WTC11 (cell line): Measurements from ENCODE around the gene AFF2. TPM values are rescaled to one million over a fixed set of nuclear protein-coding genes. Genes with fewer than 3 reads are reported as not detected.

Experiments used
- ATAC-seq: fragments of 200-7000 bp; cut with Tn5 transposase; 2 replicates; pipeline ENCODE4 v1.10.0; 2021; ENCODE audit warnings: mild to moderate bottlenecking, moderate library complexity
- CTCF ChIA-PET: fragments of 300-600 bp; sonication (Branson Sonifier 250); formaldehyde crosslinking; loops from one replicate; lab custom pipeline; 2021; ENCODE audit warnings: antibody characterized with exemption; lab: Charles Lee
- POLR2A ChIA-PET: fragments of 350-600 bp; sonication (Branson Sonifier 250); formaldehyde crosslinking; loops from one replicate; lab custom pipeline; 2021; ENCODE audit warnings: antibody characterized with exemption; lab: Charles Lee
- DNase-seq: peaks from one replicate; pipeline ENCODE4 v3.0.0; 2021; ENCODE audit warnings: low spot score
- H3K27ac Mint-ChIP-seq: 2 replicates; pipeline ENCODE4 v1.8.0; 2021; ENCODE audit warnings: mixed read lengths
- H3K27me3 Mint-ChIP-seq: 2 replicates; pipeline ENCODE4 v1.8.0; 2021; ENCODE audit warnings: low read depth, mild to moderate bottlenecking, moderate library complexity, mixed read lengths
- H3K36me3 Mint-ChIP-seq: 2 replicates; pipeline ENCODE4 v1.8.0; 2021; ENCODE audit warnings: mixed read lengths
- H3K4me1 Mint-ChIP-seq: 2 replicates; pipeline ENCODE4 v1.8.0; 2022; ENCODE audit warnings: mixed read lengths
- H3K4me3 Mint-ChIP-seq: 2 replicates; pipeline ENCODE4 v1.8.0; 2021; ENCODE audit warnings: mild to moderate bottlenecking, moderate library complexity, mixed read lengths
- H3K9me3 Mint-ChIP-seq: 2 replicates; pipeline ENCODE4 v1.8.0; 2021; ENCODE audit warnings: mixed read lengths
- FOXK1 ChIP-seq: sonication (generic); formaldehyde crosslinking; IDR thresholded peaks from 2 replicates; pipeline ENCODE4 v1.8.0; 2022; ENCODE audit warnings: mild to moderate bottlenecking, moderate library complexity, missing genetic modification reagents
- JUN ChIP-seq: sonication (generic); formaldehyde crosslinking; IDR thresholded peaks from 2 replicates; pipeline ENCODE4 v1.8.0; 2023; ENCODE audit warnings: mild to moderate bottlenecking, missing genetic modification reagents
- NFATC4 ChIP-seq: fragments of 250-450 bp; sonication (Bioruptor Pico); IDR thresholded peaks from 2 replicates; pipeline ENCODE4 v1.9.0; 2021; ENCODE audit warnings: mild to moderate bottlenecking
- NR3C1 ChIP-seq: sonication (generic); formaldehyde crosslinking; conservative IDR thresholded peaks from 2 replicates; pipeline ENCODE4 v1.8.1; 2023; ENCODE audit warnings: low read depth, mild to moderate bottlenecking, missing genetic modification reagents
- RELA ChIP-seq: sonication (generic); formaldehyde crosslinking; IDR thresholded peaks from 2 replicates; pipeline ENCODE4 v1.8.1; 2022; ENCODE audit warnings: missing genetic modification reagents, mild to moderate bottlenecking, borderline replicate concordance
- RORB ChIP-seq: fragments of 250-450 bp; sonication (Bioruptor Pico); IDR thresholded peaks from 2 replicates; pipeline ENCODE4 v1.9.0; 2021; ENCODE audit warnings: mild to moderate bottlenecking
- TEAD1 ChIP-seq: sonication (generic); formaldehyde crosslinking; IDR thresholded peaks from 2 replicates; pipeline ENCODE4 v1.8.0; 2022; ENCODE audit warnings: mild to moderate bottlenecking, missing genetic modification reagents
- TP53 ChIP-seq: sonication (generic); formaldehyde crosslinking; IDR thresholded peaks from 2 replicates; pipeline ENCODE4 v1.8.1; 2023; ENCODE audit warnings: mild to moderate bottlenecking, missing genetic modification reagents
- ZBTB21 ChIP-seq: sonication (generic); formaldehyde crosslinking; IDR thresholded peaks from 2 replicates; pipeline ENCODE4 v1.8.1; 2023; ENCODE audit warnings: mild to moderate bottlenecking, missing genetic modification reagents, borderline replicate concordance
- ZNF317 ChIP-seq: sonication (generic); formaldehyde crosslinking; IDR thresholded peaks from 2 replicates; pipeline ENCODE4 v1.8.1; 2023; ENCODE audit warnings: low read depth, mild to moderate bottlenecking, moderate library complexity, missing genetic modification reagents, borderline replicate concordance
- ZNF396 ChIP-seq: fragments of 250-450 bp; sonication (Bioruptor Pico); IDR thresholded peaks from 2 replicates; pipeline ENCODE4 v1.8.0; 2021; ENCODE audit warnings: mild to moderate bottlenecking, moderate library complexity, borderline replicate concordance
- total RNA-seq: library from RNA; stranded (reverse); gene quantifications from 3 replicates; pipeline ENCODE4 v1.2.3, GENCODE V29; 2021
- TF ChIP-seq, protein P1 (sequence below): sonication (generic); formaldehyde crosslinking; conservative IDR thresholded peaks from 2 replicates; pipeline ENCODE4 v1.8.1; 2023; ENCODE audit warnings: mild to moderate bottlenecking, low read depth, missing genetic modification reagents, moderate library complexity
- TF ChIP-seq, protein P2 (sequence below): sonication (generic); formaldehyde crosslinking; IDR thresholded peaks from 2 replicates; pipeline ENCODE4 v1.8.1; 2022; ENCODE audit warnings: mild to moderate bottlenecking, moderate library complexity, missing genetic modification reagents
- TF ChIP-seq, protein P3 (sequence below): fragments of 250-450 bp; sonication (Bioruptor Pico); IDR thresholded peaks from 2 replicates; pipeline ENCODE4 v1.9.0; 2021; ENCODE audit warnings: moderate library complexity, mild to moderate bottlenecking, inconsistent platforms, borderline replicate concordance
- TF ChIP-seq, protein P4 (sequence below): sonication (generic); formaldehyde crosslinking; IDR thresholded peaks from 2 replicates; pipeline ENCODE4 v1.8.1; 2023; ENCODE audit warnings: mild to moderate bottlenecking, missing genetic modification reagents
- TF ChIP-seq, protein P5 (sequence below): fragments of 250-450 bp; sonication (Bioruptor Pico); IDR thresholded peaks from 2 replicates; pipeline ENCODE4 v1.9.0; 2021; ENCODE audit warnings: mild to moderate bottlenecking

The AFF2 gene
- total RNA-seq, 1 experiment from 2014 or later: 7.6 TPM

DNA sequence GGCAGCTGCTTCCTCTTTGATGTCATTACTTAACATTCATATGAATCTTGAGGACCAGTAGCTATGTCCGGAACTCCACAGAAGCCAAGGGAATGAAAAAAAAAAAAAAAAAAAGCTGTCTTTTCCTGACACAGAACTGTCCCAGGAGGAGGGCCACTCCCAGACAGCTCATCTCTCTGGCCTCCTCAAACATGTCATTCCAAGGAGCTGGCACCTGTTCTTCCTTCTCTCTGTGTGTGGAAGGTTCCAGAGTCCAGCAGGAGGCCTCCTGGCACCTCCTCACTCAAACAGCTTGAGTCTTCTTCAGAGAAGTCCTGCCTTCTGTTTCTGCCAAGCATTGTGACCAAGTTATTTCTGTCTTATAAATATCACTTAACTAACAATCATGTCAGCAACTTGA is 458.5 kb downstream of the AFF2 start:
- no peak overlapping the region for H3K4me3 Mint-ChIP-seq
- no peaks in the 10 kb centered on the region for H3K4me1 Mint-ChIP-seq
- CTCF ChIA-PET: no interaction called here
- H3K27ac Mint-ChIP-seq: no peak overlapping the region
- ATAC-seq: no peak
- TF ChIP-seq TEAD1 (CRISPR knock-in tag): no peak
- TF ChIP-seq NR3C1 (CRISPR knock-in tag): no peak
- TF ChIP-seq, all 79 proteins: peak for 0
- DNase-seq: no peak
- POLR2A ChIA-PET: no interaction called here
- no peaks in the 10 kb centered on the region for H3K27me3 Mint-ChIP-seq
- H3K36me3 Mint-ChIP-seq: no peaks in the 10 kb centered on the region
- no peaks in the 10 kb centered on the region for H3K9me3 Mint-ChIP-seq

DNA sequence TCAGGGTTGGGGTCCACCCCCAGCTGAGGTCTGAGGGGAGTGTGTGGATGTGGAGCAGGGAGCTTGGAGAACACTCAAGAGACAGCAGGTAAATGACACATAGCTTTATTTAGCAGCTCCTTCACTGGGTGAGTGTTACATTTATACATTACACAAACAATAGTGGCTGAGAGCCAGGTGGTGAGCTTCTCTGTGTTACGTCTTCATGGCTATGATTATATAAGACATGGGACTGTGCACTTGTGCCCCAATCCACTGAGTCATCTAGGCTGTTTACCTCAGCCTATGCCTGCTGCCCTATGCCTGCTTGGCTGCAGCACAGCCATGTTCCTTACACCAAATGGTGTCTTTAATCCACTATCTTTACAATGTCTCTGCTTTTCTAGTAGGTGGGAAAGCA is 459.6 kb downstream of the AFF2 start:
- Mint-ChIP-seq H3K4me3 (no peak overlapping the region), H3K36me3 (no peaks in the 10 kb centered on the region), H3K9me3 (no peaks in the 10 kb centered on the region), H3K27me3 (no peaks in the 10 kb centered on the region), H3K27ac (no peak overlapping the region), H3K4me1 (no peaks in the 10 kb centered on the region)
- POLR2A ChIA-PET: no interaction called here
- TF ChIP-seq ZBTB21 (CRISPR knock-in tag): no peak
- TF ChIP-seq, protein P1, sequence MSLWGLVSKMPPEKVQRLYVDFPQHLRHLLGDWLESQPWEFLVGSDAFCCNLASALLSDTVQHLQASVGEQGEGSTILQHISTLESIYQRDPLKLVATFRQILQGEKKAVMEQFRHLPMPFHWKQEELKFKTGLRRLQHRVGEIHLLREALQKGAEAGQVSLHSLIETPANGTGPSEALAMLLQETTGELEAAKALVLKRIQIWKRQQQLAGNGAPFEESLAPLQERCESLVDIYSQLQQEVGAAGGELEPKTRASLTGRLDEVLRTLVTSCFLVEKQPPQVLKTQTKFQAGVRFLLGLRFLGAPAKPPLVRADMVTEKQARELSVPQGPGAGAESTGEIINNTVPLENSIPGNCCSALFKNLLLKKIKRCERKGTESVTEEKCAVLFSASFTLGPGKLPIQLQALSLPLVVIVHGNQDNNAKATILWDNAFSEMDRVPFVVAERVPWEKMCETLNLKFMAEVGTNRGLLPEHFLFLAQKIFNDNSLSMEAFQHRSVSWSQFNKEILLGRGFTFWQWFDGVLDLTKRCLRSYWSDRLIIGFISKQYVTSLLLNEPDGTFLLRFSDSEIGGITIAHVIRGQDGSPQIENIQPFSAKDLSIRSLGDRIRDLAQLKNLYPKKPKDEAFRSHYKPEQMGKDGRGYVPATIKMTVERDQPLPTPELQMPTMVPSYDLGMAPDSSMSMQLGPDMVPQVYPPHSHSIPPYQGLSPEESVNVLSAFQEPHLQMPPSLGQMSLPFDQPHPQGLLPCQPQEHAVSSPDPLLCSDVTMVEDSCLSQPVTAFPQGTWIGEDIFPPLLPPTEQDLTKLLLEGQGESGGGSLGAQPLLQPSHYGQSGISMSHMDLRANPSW (CRISPR knock-in tag): no peak
- no peak for TF ChIP-seq JUN (CRISPR knock-in tag)
- no peak for TF ChIP-seq ZNF396 (CRISPR knock-in tag)
- no peak for TF ChIP-seq ZNF317 (CRISPR knock-in tag)
- TF ChIP-seq RELA (CRISPR knock-in tag): no peak
- TF ChIP-seq TP53 (CRISPR knock-in tag): no peak
- TF ChIP-seq, protein P2, sequence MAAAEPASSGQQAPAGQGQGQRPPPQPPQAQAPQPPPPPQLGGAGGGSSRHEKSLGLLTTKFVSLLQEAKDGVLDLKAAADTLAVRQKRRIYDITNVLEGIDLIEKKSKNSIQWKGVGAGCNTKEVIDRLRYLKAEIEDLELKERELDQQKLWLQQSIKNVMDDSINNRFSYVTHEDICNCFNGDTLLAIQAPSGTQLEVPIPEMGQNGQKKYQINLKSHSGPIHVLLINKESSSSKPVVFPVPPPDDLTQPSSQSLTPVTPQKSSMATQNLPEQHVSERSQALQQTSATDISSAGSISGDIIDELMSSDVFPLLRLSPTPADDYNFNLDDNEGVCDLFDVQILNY (CRISPR knock-in tag): no peak
- no peak for TF ChIP-seq NFATC4
- ATAC-seq (no peak), DNase-seq (no peak)
- CTCF ChIA-PET: no interaction called here

DNA sequence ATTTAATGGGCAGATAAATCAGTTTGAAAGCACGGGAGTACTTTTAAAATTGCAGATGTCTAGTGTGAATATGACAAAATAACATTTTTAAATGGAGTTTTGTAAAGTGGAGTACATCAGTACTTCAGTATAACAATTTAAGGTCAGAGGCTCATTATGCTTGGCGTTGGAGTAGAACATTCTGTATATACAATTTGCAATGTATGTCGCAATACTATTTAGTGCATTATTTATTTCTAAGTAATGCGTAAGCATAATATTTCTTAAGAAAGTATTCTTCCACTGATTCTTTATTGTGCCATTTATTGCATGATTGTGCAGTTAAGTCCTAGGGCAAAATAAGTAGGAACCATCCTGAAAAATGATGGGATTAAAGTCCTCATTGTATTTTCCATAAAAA is 461.6 kb downstream of the AFF2 start:
- no peak for TF ChIP-seq FOXK1 (CRISPR knock-in tag)
- TF ChIP-seq, protein P3, sequence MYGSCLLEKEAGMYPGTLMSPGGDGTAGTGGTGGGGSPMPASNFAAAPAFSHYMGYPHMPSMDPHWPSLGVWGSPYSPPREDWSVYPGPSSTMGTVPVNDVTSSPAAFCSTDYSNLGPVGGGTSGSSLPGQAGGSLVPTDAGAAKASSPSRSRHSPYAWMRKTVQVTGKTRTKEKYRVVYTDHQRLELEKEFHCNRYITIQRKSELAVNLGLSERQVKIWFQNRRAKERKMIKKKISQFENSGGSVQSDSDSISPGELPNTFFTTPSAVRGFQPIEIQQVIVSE (CRISPR knock-in tag): no peak
- TF ChIP-seq JUN (CRISPR knock-in tag): no peak
- TF ChIP-seq, protein P4, sequence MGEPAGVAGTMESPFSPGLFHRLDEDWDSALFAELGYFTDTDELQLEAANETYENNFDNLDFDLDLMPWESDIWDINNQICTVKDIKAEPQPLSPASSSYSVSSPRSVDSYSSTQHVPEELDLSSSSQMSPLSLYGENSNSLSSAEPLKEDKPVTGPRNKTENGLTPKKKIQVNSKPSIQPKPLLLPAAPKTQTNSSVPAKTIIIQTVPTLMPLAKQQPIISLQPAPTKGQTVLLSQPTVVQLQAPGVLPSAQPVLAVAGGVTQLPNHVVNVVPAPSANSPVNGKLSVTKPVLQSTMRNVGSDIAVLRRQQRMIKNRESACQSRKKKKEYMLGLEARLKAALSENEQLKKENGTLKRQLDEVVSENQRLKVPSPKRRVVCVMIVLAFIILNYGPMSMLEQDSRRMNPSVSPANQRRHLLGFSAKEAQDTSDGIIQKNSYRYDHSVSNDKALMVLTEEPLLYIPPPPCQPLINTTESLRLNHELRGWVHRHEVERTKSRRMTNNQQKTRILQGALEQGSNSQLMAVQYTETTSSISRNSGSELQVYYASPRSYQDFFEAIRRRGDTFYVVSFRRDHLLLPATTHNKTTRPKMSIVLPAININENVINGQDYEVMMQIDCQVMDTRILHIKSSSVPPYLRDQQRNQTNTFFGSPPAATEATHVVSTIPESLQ (CRISPR knock-in tag): no peak
- TF ChIP-seq, protein P5, sequence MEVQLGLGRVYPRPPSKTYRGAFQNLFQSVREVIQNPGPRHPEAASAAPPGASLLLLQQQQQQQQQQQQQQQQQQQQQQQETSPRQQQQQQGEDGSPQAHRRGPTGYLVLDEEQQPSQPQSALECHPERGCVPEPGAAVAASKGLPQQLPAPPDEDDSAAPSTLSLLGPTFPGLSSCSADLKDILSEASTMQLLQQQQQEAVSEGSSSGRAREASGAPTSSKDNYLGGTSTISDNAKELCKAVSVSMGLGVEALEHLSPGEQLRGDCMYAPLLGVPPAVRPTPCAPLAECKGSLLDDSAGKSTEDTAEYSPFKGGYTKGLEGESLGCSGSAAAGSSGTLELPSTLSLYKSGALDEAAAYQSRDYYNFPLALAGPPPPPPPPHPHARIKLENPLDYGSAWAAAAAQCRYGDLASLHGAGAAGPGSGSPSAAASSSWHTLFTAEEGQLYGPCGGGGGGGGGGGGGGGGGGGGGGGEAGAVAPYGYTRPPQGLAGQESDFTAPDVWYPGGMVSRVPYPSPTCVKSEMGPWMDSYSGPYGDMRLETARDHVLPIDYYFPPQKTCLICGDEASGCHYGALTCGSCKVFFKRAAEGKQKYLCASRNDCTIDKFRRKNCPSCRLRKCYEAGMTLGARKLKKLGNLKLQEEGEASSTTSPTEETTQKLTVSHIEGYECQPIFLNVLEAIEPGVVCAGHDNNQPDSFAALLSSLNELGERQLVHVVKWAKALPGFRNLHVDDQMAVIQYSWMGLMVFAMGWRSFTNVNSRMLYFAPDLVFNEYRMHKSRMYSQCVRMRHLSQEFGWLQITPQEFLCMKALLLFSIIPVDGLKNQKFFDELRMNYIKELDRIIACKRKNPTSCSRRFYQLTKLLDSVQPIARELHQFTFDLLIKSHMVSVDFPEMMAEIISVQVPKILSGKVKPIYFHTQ (CRISPR knock-in tag): no peak
- TF ChIP-seq RORB (CRISPR knock-in tag): no peak
- ATAC-seq: no peak

More for the DNA sequence above, 461.6 kb downstream of the AFF2 start:
- no peaks in the 10 kb centered on the region for H3K27me3 Mint-ChIP-seq
- no peaks in the 10 kb centered on the region for H3K36me3 Mint-ChIP-seq
- no peaks in the 10 kb centered on the region for H3K4me1 Mint-ChIP-seq
- CTCF ChIA-PET: no interaction called here
- no peak for DNase-seq
- no peak overlapping the region for H3K27ac Mint-ChIP-seq
- POLR2A ChIA-PET: no interaction called here
- no peak overlapping the region for H3K4me3 Mint-ChIP-seq
- no peaks in the 10 kb centered on the region for H3K9me3 Mint-ChIP-seq
